Activated CD4-positive, alpha-beta T cell treated with anti-CD3 and anti-CD28 coated beads, Interleukin-2, Interleukin-6, amounts not matched to agents 100 ng/mL and 50 ng/mL, durations not matched to agents 16 hours and 8 hours (primary cell): Measurements from ENCODE around the gene GEMIN2.
"Not testable (repeated sequence)": the region's sequence is repeated elsewhere in the genome, so short reads cannot be mapped to it uniquely, and the experiment has no call there.

ENCODE experiments used
- DNase-seq: peaks from one replicate; pipeline ENCODE4 v3.0.0-alpha.2; 2020

The GEMIN2 gene

GRCh38 chr14:39113685-39114072 lies 444 bp upstream of the GEMIN2 start:
- DNase-seq: no peak

GRCh38 chr14:39122330-39123138 lies 8.4 kb downstream of the GEMIN2 start:
- DNase-seq: no peak

- not testable (repeated sequence) for DNase-seq
Measured at GRCh38 chr14:39137835-39138234, 23.7 kb downstream of the GEMIN2 start.

- DNase-seq: no peak
Measured at GRCh38 chr14:39138440-39138839, 24.3 kb downstream of the GEMIN2 start.

- no peak for DNase-seq
Measured at GRCh38 chr14:39140170-39140569, 26.0 kb downstream of the GEMIN2 start.

GRCh38 chr14:39141623-39142022 lies 27.5 kb downstream of the GEMIN2 start:
- DNase-seq: not testable (repeated sequence)

- DNase-seq: not testable (repeated sequence)
Measured at GRCh38 chr14:39143226-39143625, 29.1 kb downstream of the GEMIN2 start.

GRCh38 chr14:39145266-39145966 lies 31.3 kb downstream of the GEMIN2 start:
- no peak for DNase-seq

- DNase-seq: no peak
Measured at GRCh38 chr14:39154594-39155189, 40.6 kb downstream of the GEMIN2 start.

- DNase-seq: no peak
Measured at GRCh38 chr14:39157491-39157890, 43.4 kb downstream of the GEMIN2 start.

- no peak for DNase-seq
Measured at GRCh38 chr14:39158222-39158858, 44.2 kb downstream of the GEMIN2 start.

- DNase-seq: no peak
Measured at GRCh38 chr14:39160494-39160893, 46.4 kb downstream of the GEMIN2 start.

- not testable (repeated sequence) for DNase-seq
Measured at GRCh38 chr14:39167797-39168320, 53.7 kb downstream of the GEMIN2 start.

- DNase-seq: no peak
Measured at GRCh38 chr14:39168591-39168990, 54.5 kb downstream of the GEMIN2 start.

- no peak for DNase-seq
Measured at GRCh38 chr14:39169541-39169900, 55.4 kb downstream of the GEMIN2 start.

GRCh38 chr14:39173198-39173597 lies 59.1 kb downstream of the GEMIN2 start:
- no peak for DNase-seq

- DNase-seq: peak; percentile 99
Measured at GRCh38 chr14:39174560-39175444, 60.7 kb downstream of the GEMIN2 start, which contains the start of gene PNN. PNN (plus strand) TSS chr14:39175254; CDS start chr14:39175280, 26 bp downstream.

- DNase-seq: peak; percentile 61
Measured at GRCh38 chr14:39175445-39176262, 61.5 kb downstream of the GEMIN2 start.

- no peak for DNase-seq
Measured at GRCh38 chr14:39176263-39177167, 62.4 kb downstream of the GEMIN2 start.

- no peak for DNase-seq
Measured at GRCh38 chr14:39177168-39177545, 63.0 kb downstream of the GEMIN2 start.
